ENCODE data around the gene CSRNP3.

GRCh38 chr2:165618806-165619205, 149.3 kb downstream of the CSRNP3 start:
- TF ChIP-seq SP1 (IDR thresholded peaks at IDR 0.05; ENCODE audit: low read depth), result no peak
- TF ChIP-seq, protein P1, sequence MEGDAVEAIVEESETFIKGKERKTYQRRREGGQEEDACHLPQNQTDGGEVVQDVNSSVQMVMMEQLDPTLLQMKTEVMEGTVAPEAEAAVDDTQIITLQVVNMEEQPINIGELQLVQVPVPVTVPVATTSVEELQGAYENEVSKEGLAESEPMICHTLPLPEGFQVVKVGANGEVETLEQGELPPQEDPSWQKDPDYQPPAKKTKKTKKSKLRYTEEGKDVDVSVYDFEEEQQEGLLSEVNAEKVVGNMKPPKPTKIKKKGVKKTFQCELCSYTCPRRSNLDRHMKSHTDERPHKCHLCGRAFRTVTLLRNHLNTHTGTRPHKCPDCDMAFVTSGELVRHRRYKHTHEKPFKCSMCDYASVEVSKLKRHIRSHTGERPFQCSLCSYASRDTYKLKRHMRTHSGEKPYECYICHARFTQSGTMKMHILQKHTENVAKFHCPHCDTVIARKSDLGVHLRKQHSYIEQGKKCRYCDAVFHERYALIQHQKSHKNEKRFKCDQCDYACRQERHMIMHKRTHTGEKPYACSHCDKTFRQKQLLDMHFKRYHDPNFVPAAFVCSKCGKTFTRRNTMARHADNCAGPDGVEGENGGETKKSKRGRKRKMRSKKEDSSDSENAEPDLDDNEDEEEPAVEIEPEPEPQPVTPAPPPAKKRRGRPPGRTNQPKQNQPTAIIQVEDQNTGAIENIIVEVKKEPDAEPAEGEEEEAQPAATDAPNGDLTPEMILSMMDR (IDR thresholded peaks at IDR 0.05 in 2 of 3, conservative IDR thresholded peaks at IDR 0.05 in 1 of 3; ENCODE audit: borderline replicate concordance in 1 of 3, insufficient read depth in 1 of 3, low read depth in 2 of 3, low read length in 2 of 3), result no peak
- TF ChIP-seq EZH2 (IDR thresholded peaks at IDR 0.05), result no peak
